ENCODE data around the gene NXPH3.

GRCh38 chr17:49570540-49571242, 5.0 kb upstream of the NXPH3 start:
- TF ChIP-seq CTCF (IDR thresholded peaks at IDR 0.05; ENCODE audit: poor library complexity) (no peak), EZH2 (IDR thresholded peaks at IDR 0.05; ENCODE audit: borderline replicate concordance) (no peak), EZH2phosphoT487 (IDR thresholded peaks at IDR 0.05; ENCODE audit: low read depth, severe bottlenecking, unreplicated experiment) (no peak)
